Adrenal gland (tissue), 12 donors: ENCODE results near the gene GLIS1. TPM values are rescaled to one million over a fixed set of nuclear protein-coding genes. Genes with fewer than 3 reads are reported as not detected.

Experiments used
- DNase-seq, 7 donors: peaks; one replicate each; pipeline ENCODE4 v3.0.0-alpha.2; 2019 to 2020
- H3K27ac ChIP-seq, 5 donors: fragments of 200-600 bp; sonication (generic) in 4 of 5; 1 replicate in 3 of 5; 2 replicates in 2 of 5; pipeline versions ENCODE4 v1.5.1 to v1.8.0; 2016 to 2020; ENCODE audit warnings: mild to moderate bottlenecking in 1 of 5
- H3K27me3 ChIP-seq: fragments of 200-600 bp; 2 replicates; pipeline ENCODE4 v1.8.0; 2021
- H3K36me3 ChIP-seq, 2 donors: fragments of 200-600 bp; replicated peaks in 1 of 2; 1 replicate in 1 of 2; 2 replicates in 1 of 2; pipeline versions ENCODE4 v1.5.1 to v1.8.0; 2018 to 2022
- H3K4me1 ChIP-seq, 2 donors: fragments of 200-600 bp; replicated peaks in 1 of 2; 1 replicate in 1 of 2; 2 replicates in 1 of 2; pipeline versions ENCODE4 v1.5.1 to v1.8.0; 2018 to 2021
- H3K4me3 ChIP-seq, 4 donors: fragments of 200-600 bp; sonication (generic) in 3 of 4; one replicate each; pipeline ENCODE4 v1.5.1; 2016 to 2018
- H3K9me3 ChIP-seq, 3 donors: fragments of 200-600 bp; sonication (generic) in 1 of 3; replicated peaks in 1 of 3; 1 replicate in 2 of 3; 2 replicates in 1 of 3; pipeline versions ENCODE4 v1.5.1 to v1.8.0; 2016 to 2021
- POLR2A ChIP-seq, 2 donors: fragments of 450-650 bp; IDR thresholded peaks; one replicate each; pipeline ENCODE4 v1.6.1; 2017; ENCODE audit warnings: antibody characterized with exemption in 2 of 2, mild to moderate bottlenecking in 2 of 2, moderate library complexity in 1 of 2
- WGBS, 4 donors: extraction: QIAGEN DNeasy Blood & Tissue Kit in 2 of 4; methylation state at CpG; one replicate each; pipeline versions ENCODE4 v1.1.5 to v1.1.7; 2013 to 2017; 5-methylcytosine and 5-hydroxymethylcytosine counted together
- intact Hi-C, 2 donors: fragments of 100-400 bp; cut with DNase I; formaldehyde crosslinking; loops; one replicate each; pipeline versions ENCODE4 v1.14.1 to v1.15.0; 2022 to 2023
- polyA plus RNA-seq, 3 donors: library from polyadenylated mRNA; stranded (reverse); fragments of 200-250 nt in 2 of 3; fragments of 350-450 nt in 1 of 3; fragmentation: Illumina TruSeq in 1 of 3; extraction: RNeasy Lipid Tissue Mini Kit (QIAGEN cat#74804) in 1 of 3; gene quantifications; one replicate each; pipeline ENCODE4 v1.2.3, GENCODE V29; 2013 to 2014
- total RNA-seq, 9 donors: library from RNA; depleted of rRNA in 4 of 9; stranded (reverse); fragments of >200 nt in 4 of 9; fragments of 120-200 nt in 1 of 9; fragmentation: NEBNext Ultra II Directional in 1 of 9; extraction: Animal tissue kit (Norgen Biotek cat#: 25700) in 1 of 9; gene quantifications; one replicate each; pipeline versions ENCODE4 v1.1.0 to v1.2.4, GENCODE V29; 2013 to 2023
- TF ChIP-seq, protein P1 (sequence below), 6 experiments: fragments of 450-650 bp in 4 of 6; fragments of 200-600 bp in 2 of 6; sonication (generic) in 1 of 6; IDR thresholded peaks; 1 replicate in 5 of 6; 2 replicates in 1 of 6; pipeline versions ENCODE4 v1.5.1 to v1.8.0; 2016 to 2021; ENCODE audit warnings: antibody characterized with exemption in 6 of 6, mild to moderate bottlenecking in 2 of 6, moderate library complexity in 1 of 6
- donor health status: healthy with polysubstance abuse.
- donor health status: Bipolar disorder and iron deficiency.
- donor health status: DM: yes; HTN: yes; CAD: no.
- donor health status: DM: no; HTN: no; CAD: no.
- donor health status: DM: no; HTN: no; CAD: no.
- donor health status: DM: yes; HTN: yes; CAD: no.

The GLIS1 gene
- total and polyA plus RNA-seq, 12 donors: 0.08 to 0.37 (median 0.14) TPM; not detected in 6

DNA sequence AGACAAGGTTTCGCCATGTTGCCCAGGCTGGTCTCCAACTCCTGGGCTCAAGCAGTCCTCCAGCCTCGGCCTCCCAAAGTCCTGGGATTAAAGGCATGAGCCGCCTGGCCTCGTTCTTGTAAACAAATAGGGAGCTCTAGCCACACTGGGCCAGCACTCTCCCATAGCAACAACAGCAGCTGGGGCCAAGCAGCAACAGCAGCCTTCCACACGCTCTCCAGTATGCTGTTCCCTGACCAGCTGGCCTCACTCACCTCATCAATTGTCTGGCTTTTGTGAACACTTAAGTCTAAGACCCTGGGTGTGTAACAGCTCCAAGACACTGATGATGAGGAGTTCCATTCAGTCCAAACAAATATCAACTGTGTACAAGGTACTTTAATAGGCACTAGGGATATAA, 16.9 kb upstream of the GLIS1 start:
- no peaks in the 10 kb centered on the region for H3K36me3 ChIP-seq
- no peak overlapping the region for H3K4me3 ChIP-seq
- no peaks in the 10 kb centered on the region for H3K9me3 ChIP-seq
- 86 to 98% (median 91%) methylated on average over 5 of the region's 5 CpGs for WGBS, 4 donors
- no peaks in the 10 kb centered on the region for H3K4me1 ChIP-seq
- no peak overlapping the region for H3K27ac ChIP-seq
- TF ChIP-seq, protein P1, sequence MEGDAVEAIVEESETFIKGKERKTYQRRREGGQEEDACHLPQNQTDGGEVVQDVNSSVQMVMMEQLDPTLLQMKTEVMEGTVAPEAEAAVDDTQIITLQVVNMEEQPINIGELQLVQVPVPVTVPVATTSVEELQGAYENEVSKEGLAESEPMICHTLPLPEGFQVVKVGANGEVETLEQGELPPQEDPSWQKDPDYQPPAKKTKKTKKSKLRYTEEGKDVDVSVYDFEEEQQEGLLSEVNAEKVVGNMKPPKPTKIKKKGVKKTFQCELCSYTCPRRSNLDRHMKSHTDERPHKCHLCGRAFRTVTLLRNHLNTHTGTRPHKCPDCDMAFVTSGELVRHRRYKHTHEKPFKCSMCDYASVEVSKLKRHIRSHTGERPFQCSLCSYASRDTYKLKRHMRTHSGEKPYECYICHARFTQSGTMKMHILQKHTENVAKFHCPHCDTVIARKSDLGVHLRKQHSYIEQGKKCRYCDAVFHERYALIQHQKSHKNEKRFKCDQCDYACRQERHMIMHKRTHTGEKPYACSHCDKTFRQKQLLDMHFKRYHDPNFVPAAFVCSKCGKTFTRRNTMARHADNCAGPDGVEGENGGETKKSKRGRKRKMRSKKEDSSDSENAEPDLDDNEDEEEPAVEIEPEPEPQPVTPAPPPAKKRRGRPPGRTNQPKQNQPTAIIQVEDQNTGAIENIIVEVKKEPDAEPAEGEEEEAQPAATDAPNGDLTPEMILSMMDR (IDR thresholded peaks at IDR 0.05): no peak
- TF ChIP-seq POLR2A (IDR thresholded peaks at IDR 0.05): no peak
- no peaks in the 10 kb centered on the region for H3K27me3 ChIP-seq
- no peak for DNase-seq
- intact Hi-C loops: loop anchor here (2.0 to 5.0 kb wide), 2 partner anchors 269 to 274 kb away; no protein-coding TSS in a partner anchor

DNA sequence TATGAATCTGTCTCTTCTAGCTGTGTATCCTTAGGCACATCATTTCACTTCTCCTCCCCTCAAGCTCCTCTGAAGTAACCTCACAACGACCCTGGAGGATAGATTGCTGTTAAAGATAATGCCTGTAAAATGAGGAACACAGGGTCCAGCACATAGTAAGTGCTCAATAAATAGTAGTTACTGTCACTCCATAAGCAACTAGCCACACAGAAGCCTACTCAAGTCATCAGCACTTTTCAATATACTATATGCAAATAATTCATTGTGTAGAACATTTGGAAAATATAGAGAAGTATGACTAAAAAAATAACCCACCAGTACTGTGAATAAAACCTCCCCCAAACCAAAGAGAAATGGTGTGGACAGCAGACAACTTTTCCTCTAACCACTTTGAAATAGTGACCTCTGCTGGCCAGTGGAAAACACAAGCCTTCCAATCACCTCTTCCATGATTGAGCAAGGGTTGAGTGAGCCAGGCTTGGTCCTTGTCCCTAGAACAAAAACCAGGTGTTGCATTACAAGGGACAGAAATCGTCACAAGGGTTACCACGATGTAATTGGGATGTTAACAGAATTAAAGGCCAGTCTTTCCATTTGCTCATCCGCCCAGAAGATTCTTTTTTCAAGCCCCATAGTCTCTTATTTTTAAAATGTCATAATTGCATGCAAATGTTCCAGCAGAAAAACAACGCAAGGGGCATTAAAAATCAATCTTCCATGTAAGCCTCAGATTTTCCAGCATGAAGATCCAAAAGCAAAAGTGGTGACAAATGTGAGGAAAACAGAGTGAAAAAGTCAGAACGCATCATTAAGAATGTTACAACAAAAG, 15.7 kb upstream of the GLIS1 start:
- H3K27ac ChIP-seq: no peak overlapping the region
- H3K4me1 ChIP-seq: no peaks in the 10 kb centered on the region
- H3K27me3 ChIP-seq: no peaks in the 10 kb centered on the region
- 45 to 52% (median 50%) methylated on average over 6 of the region's 6 CpGs for WGBS, 4 donors
- TF ChIP-seq, protein P1 (IDR thresholded peaks at IDR 0.05): peak; percentile 44 to 70 (median 63)
- no peak for TF ChIP-seq POLR2A (IDR thresholded peaks at IDR 0.05)
- no peak overlapping the region for H3K4me3 ChIP-seq
- intact Hi-C loops: loop anchor here (2.0 to 5.0 kb wide), 2 partner anchors 268 to 272 kb away; no protein-coding TSS in a partner anchor
- no peaks in the 10 kb centered on the region for H3K9me3 ChIP-seq
- DNase-seq: peak; percentile 37 to 70 (median 59)
- no peaks in the 10 kb centered on the region for H3K36me3 ChIP-seq

DNA sequence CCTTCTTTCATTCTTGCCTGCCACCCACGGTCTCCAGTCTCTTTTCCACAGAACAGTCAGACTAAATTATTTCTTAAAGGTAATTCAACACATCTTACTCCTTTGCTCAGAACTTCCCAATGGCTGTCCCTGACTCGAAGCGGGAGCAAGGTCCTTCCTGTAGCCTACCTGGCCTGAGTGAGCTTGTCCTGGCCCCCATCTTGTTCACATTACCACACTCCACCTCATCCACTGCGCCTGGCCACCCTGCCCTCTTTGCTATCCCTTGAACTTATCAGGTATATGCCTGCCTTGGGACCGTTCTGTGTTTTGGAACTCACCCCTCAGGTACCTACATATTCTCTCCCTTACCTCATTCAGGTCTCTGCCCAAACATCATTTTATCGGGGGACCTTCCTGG, 13.3 kb upstream of the GLIS1 start:
- Histone ChIP-seq H3K9me3 (no peaks in the 10 kb centered on the region), H3K36me3 (no peaks in the 10 kb centered on the region), H3K4me1 (no peaks in the 10 kb centered on the region), H3K27ac (no peak overlapping the region), H3K4me3 (no peak overlapping the region), H3K27me3 (no peaks in the 10 kb centered on the region)
- WGBS, 4 donors: 81 to 91% (median 86%) methylated on average over 6 of the region's 6 CpGs
- no peak for DNase-seq
- TF ChIP-seq, protein P1 (IDR thresholded peaks at IDR 0.05): no peak
- no peak for TF ChIP-seq POLR2A (IDR thresholded peaks at IDR 0.05)
- intact Hi-C loops: no loop called here

DNA sequence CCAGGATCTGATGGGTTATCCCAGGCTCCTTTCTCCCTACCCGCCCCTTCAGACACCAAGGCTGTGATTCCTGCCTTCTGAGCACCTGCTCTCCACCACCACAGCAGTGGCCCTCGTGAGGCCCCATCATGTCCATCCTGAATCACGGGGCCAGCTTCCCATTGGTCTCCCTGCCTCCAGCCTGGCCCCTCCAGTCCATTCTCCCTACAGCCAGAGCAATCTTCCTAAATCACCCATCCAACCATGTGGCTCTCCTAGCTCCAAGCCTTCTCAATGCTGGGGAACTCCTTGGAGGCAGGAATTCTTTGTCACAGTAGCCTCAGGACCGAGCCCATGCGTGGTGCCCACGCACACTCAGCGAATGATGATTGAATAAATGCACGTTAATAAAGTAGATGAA, 8.9 kb upstream of the GLIS1 start:
- no peak overlapping the region for H3K4me3 ChIP-seq
- H3K36me3 ChIP-seq: no peaks in the 10 kb centered on the region
- 77 to 89% (median 87%) methylated on average over 8 of the region's 8 CpGs for WGBS, 4 donors
- peaks cover 7% of the 10 kb centered on the region for H3K27me3 ChIP-seq
- intact Hi-C loops: no loop called here
- no peak overlapping the region for H3K27ac ChIP-seq
- H3K9me3 ChIP-seq: no peaks in the 10 kb centered on the region
- no peaks in the 10 kb centered on the region for H3K4me1 ChIP-seq
- no peak for DNase-seq
- TF ChIP-seq, protein P1 (IDR thresholded peaks at IDR 0.05): no peak
- TF ChIP-seq POLR2A (IDR thresholded peaks at IDR 0.05): no peak
